HL-60 (cell line): ENCODE data around the gene CREBBP.

ENCODE experiments used
- CTCF ChIP-seq: IDR thresholded peaks from one replicate; pipeline ENCODE4 v1.5.1; 2011; ENCODE audit warnings: low read length, control low read depth, inconsistent platforms; ENCODE audit not compliant: insufficient read depth
- GABPA ChIP-seq: IDR thresholded peaks from 2 replicates; pipeline ENCODE4 v1.6.1; 2012; ENCODE audit warnings: low read depth
- POLR2AphosphoS5 ChIP-seq: IDR thresholded peaks from 2 replicates; pipeline ENCODE4 v1.6.1; 2012; ENCODE audit warnings: low read depth

GRCh38 chr16:3727806-3728381 lies 152.6 kb downstream of the CREBBP start:
- 0 out of 2 replicates have a peak, but pooled peaks have one; percentile 35 for TF ChIP-seq POLR2AphosphoS5
- no peak for TF ChIP-seq CTCF
- TF ChIP-seq GABPA = no peak
